Peyer's patch (tissue), 4 donors: ENCODE data around the gene ZNF223.

Experiments used
- CTCF ChIP-seq, 6 experiments: fragments of 450-650 bp in 4 of 6; fragments of 200-600 bp in 2 of 6; sonication (generic) in 1 of 6; IDR thresholded peaks; one replicate each; pipeline ENCODE4 v1.5.1; 2017 to 2019; ENCODE audit warnings: antibody characterized with exemption in 6 of 6, mild to moderate bottlenecking in 3 of 6, moderate library complexity in 1 of 6
- POLR2A ChIP-seq, 2 donors: fragments of 450-650 bp; IDR thresholded peaks; one replicate each; pipeline ENCODE4 v1.5.1; 2017; ENCODE audit warnings: antibody characterized with exemption in 2 of 2, mild to moderate bottlenecking in 2 of 2, moderate library complexity in 2 of 2

- TF ChIP-seq CTCF (IDR thresholded peaks at IDR 0.05) (no peak), POLR2A (IDR thresholded peaks at IDR 0.05) (no peak)
Measured at GRCh38 chr19:44072543-44073401, 20.9 kb downstream of the ZNF223 start.
